ENCODE measurements around the gene NSD2. TPM values are rescaled to one million over a fixed set of nuclear protein-coding genes. Genes with fewer than 3 reads are reported as not detected.

The NSD2 gene
- total RNA-seq, 1 donor from 2014 or later = 212 TPM

DNA sequence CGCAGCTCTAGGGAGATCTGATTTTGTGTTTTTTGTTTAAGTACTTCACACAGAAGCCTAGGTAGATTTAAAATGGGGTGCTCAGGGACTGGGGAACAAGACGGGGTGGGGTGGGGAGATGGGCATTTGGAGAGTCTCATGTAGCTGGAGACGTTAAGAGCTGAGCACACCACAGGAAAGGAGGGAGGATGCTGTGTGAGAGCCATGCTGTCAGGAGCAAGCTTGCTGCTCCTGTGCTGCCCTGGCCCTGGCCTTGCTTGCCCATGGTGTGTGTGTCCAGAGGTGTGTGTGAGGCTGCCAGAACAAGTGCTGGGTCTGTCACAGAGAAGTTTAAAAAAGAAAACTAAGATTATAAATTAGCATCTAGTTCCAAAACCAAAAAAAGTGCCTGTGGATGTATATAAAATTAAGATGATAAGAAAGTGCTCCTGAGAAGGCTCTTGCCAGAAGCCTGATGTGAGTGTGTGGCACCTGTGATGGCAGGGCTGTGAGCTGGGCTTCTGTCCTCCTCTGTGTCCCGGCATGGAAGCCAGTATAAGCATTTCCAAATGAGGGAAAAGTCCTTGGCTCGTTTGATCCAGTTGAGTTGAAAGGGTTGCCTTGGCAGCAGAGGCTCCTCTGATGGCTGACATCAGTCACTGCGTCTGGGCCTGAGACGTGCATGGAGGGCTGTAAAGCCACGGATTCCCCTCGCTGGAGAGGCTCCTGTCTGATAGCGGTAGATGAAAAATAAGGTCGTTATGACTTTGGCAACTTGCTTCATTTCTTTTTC lies 74.1 kb downstream of the NSD2 start:
- H3K4me3 Mint-ChIP-seq (ENCODE audit: low read depth) = no peak overlapping the region
- H3K27ac Mint-ChIP-seq = peak overlapping the region; percentile 80
- no peak for DNase-seq (ENCODE audit: low spot score, unreplicated experiment)
- H3K4me1 Mint-ChIP-seq (ENCODE audit: low read depth) = no peaks in the 10 kb centered on the region
- no peaks in the 10 kb centered on the region for H3K27me3 Mint-ChIP-seq
- peaks cover 11% of the 10 kb centered on the region for H3K36me3 Mint-ChIP-seq (ENCODE audit: insufficient read depth)
- no peaks in the 10 kb centered on the region for H3K9me3 Mint-ChIP-seq (ENCODE audit: low read depth)
- TF ChIP-seq CTCF (IDR thresholded peaks at IDR 0.05; ENCODE audit: unreplicated experiment) = no peak

GRCh38 chr4:1945912-1946311 lies 74.7 kb downstream of the NSD2 start:
- Mint-ChIP-seq H3K36me3 (ENCODE audit: insufficient read depth) (peaks cover 9% of the 10 kb centered on the region), H3K27ac (no peak overlapping the region), H3K9me3 (ENCODE audit: low read depth) (no peaks in the 10 kb centered on the region), H3K4me3 (ENCODE audit: low read depth) (no peak overlapping the region), H3K27me3 (no peaks in the 10 kb centered on the region), H3K4me1 (ENCODE audit: low read depth) (no peaks in the 10 kb centered on the region)
- no peak for DNase-seq (ENCODE audit: low spot score, unreplicated experiment)
- no peak for TF ChIP-seq CTCF (IDR thresholded peaks at IDR 0.05; ENCODE audit: unreplicated experiment)

- Mint-ChIP-seq H3K9me3 (ENCODE audit: low read depth) (no peaks in the 10 kb centered on the region), H3K27ac (peak overlapping the region; percentile 59), H3K36me3 (ENCODE audit: insufficient read depth) (peaks cover 5% of the 10 kb centered on the region), H3K27me3 (no peaks in the 10 kb centered on the region), H3K4me1 (ENCODE audit: low read depth) (no peaks in the 10 kb centered on the region), H3K4me3 (ENCODE audit: low read depth) (no peak overlapping the region)
- TF ChIP-seq CTCF (IDR thresholded peaks at IDR 0.05; ENCODE audit: unreplicated experiment) = no peak
- DNase-seq (ENCODE audit: low spot score, unreplicated experiment) = no peak
These were observed 77.0 kb downstream of the NSD2 start for GRCh38 chr4:1948232-1948631.

GRCh38 chr4:1948892-1949436 lies 77.8 kb downstream of the NSD2 start:
- TF ChIP-seq CTCF (IDR thresholded peaks at IDR 0.05; ENCODE audit: unreplicated experiment) = no peak
- no peaks in the 10 kb centered on the region for H3K9me3 Mint-ChIP-seq (ENCODE audit: low read depth)
- no peak overlapping the region for H3K4me3 Mint-ChIP-seq (ENCODE audit: low read depth)
- no peaks in the 10 kb centered on the region for H3K27me3 Mint-ChIP-seq
- no peak for DNase-seq (ENCODE audit: low spot score, unreplicated experiment)
- H3K36me3 Mint-ChIP-seq (ENCODE audit: insufficient read depth) = peaks cover 5% of the 10 kb centered on the region
- no peaks in the 10 kb centered on the region for H3K4me1 Mint-ChIP-seq (ENCODE audit: low read depth)
- peak overlapping the region; percentile 17 for H3K27ac Mint-ChIP-seq

DNA sequence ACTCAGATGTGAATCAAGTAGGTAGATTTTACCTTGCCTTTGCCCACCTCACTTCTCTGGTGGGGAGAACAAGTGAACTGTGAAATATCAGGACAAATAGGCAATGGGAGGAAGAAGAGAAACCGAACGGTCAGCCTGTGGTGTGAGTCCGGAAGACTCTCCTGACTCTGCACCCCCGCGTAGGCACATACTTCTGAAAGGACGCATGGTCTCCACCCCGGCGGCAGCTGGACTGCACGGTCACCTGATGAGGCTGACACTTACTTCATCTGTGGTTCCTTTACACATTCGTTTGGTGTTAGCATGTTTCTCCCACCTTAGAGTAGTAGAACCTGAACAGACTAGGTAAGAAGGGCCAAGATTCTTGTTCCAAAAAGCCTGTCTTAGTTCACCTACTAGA lies 79.2 kb downstream of the NSD2 start:
- Mint-ChIP-seq H3K4me1 (ENCODE audit: low read depth) (no peaks in the 10 kb centered on the region), H3K36me3 (ENCODE audit: insufficient read depth) (peaks cover 11% of the 10 kb centered on the region), H3K4me3 (ENCODE audit: low read depth) (no peak overlapping the region), H3K27me3 (no peaks in the 10 kb centered on the region), H3K27ac (no peak overlapping the region), H3K9me3 (ENCODE audit: low read depth) (no peaks in the 10 kb centered on the region)
- TF ChIP-seq CTCF (IDR thresholded peaks at IDR 0.05; ENCODE audit: unreplicated experiment) = no peak
- DNase-seq (ENCODE audit: low spot score, unreplicated experiment) = no peak

Measured in progenitor cell of endocrine pancreas (in vitro differentiated cells).